Stromal cell of bone marrow (primary cell): ENCODE data around the gene PDE6A.

ENCODE experiments used
- DNase-seq: peaks from one replicate; pipeline ENCODE4 v3.0.0-alpha.2; 2012; ENCODE audit warnings: low read depth

The PDE6A gene

GRCh38 chr5:149817539-149818060 is 127.0 kb downstream of the PDE6A start:
- no peak for DNase-seq

- DNase-seq = no peak
These were observed 127.9 kb downstream of the PDE6A start for GRCh38 chr5:149816661-149817060.

DNA sequence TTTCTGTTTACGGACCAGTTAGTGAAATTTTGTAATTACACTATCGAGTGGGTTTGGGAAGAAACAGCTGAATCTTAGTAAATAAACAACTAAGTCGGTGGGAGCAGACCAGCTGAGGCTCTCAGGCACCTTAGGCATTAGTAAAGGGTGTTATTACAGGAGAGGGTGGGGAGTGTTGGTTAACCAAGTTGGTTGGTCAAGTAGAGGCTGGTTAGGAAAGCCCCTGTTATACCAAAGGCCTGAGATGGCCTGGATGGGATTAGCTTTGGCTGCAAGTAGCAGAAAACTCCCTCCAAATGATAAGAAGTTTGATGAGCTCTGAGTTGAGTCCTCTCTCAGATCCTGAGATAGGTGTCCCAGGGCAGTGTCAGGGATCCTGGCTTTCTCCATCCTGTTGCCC is 133.1 kb downstream of the PDE6A start:
- no peak for DNase-seq

GRCh38 chr5:149810856-149811255 is 133.7 kb downstream of the PDE6A start:
- DNase-seq = no peak

DNA sequence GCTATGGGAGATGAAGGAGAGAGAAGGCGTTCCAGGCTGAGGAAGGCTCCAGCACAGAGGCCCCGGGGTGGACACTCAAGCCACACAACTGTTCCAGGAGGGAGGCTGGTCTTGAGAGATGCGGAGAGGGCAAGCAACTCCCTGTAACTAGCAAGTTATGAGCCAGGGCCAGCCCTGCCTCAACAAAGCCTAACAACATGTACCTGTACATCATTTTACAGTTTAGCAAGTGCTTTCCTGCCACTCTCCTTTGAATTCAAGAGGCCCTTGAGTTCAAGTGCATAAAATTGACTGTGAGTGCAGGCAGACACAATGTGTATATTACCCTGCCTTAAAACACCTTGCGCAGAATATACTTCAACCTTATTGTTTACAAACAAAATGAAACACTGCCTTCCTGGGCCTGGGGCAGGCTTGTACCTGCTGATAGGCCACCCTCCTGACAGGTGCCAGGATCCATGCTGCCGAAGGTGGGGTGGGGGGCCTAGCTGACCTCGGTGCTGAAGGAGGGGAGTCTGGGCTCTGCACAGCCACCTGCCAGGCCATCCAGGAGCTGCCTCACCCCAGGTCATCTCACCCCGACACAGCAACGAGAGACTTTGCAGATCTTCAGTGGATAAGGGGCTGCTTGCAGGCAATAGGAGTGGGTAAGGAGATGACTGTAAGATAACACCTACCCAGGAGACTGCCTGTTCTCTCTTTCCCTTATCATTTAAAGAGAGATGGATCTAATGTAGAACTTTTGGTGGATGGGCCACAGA is 134.5 kb downstream of the PDE6A start:
- DNase-seq = no peak

GRCh38 chr5:149808264-149808982 is 136.2 kb downstream of the PDE6A start:
- DNase-seq = no peak
